HTERT RPE-1 (cell line): Measurements from ENCODE around the gene PKNOX2.

Experiments
- in situ Hi-C: fragments of 300-500 bp; cut with MboI; formaldehyde crosslinking; loops from 4 replicates; pipeline ENCODE4 v1.14.3; 2020; ENCODE audit warnings: low sequenced_read_pairs

The PKNOX2 gene

GRCh38 chr11:125463590-125464269 is 299.2 kb downstream of the PKNOX2 start:
- in situ Hi-C loops: no loop called here

DNA sequence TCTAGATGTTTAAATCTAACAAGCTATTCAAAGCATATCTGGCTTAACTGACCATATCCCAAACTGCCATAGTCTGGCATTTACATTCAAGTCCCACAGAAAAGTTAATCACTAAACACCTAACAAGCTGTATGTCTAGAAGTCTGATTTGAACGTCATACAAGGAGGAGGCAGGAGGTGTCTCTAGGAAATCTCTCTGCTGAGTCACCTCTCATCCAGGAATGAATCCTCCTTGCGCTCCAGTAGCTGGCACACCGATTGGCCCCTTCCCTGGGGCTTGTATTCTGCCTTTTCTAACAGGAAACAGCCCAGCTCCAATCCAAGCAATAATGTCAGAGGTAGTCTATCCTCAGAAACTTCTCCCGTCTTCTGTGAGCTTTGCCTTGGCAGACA is 299.7 kb downstream of the PKNOX2 start:
- in situ Hi-C loops: no loop called here

- in situ Hi-C loops: no loop called here
Measured at GRCh38 chr11:125464666-125465065, 300.1 kb downstream of the PKNOX2 start.

DNA sequence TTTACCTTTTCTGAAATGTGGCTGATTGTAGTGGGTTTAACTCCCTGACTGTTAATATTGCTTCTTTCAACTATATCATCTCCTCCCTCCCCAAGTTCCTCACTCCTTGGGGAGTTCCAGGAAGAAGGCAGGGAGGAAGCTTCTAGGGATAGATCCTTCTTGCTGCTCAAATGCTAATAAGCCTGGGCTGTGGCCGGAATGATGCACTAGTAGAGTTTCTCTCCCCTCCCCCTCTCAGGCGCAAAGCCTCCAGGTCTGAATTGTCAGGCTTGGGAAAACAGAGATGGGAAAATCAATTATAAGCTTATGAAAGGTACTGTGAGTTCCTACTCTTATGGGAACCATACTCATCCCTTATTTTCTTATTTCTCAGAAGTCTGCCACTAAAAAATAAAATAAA is 300.7 kb downstream of the PKNOX2 start:
- in situ Hi-C loops: no loop called here

- in situ Hi-C loops: no loop called here
Measured at GRCh38 chr11:125465701-125466100, 301.1 kb downstream of the PKNOX2 start.

DNA sequence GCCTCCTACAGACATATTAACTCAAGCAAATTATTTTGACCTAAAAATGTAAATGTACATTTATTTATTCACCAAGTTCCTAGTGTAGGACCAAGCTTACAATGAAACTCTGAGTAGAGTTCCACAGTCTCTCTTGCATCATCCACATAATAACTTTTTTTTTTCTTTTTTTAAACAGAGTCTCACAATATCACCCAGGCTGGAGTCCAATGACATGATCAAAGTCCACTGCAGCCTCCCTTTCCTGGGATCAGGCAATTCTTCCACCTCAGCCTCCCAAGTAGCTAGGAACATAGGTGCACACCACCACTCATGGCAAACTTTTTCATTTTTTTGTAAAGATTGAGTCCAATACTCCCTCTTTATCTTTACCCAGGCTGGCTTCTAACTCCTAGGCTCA is 303.5 kb downstream of the PKNOX2 start:
- in situ Hi-C loops: no loop called here

- in situ Hi-C loops: no loop called here
Measured at GRCh38 chr11:125468852-125469251, 304.3 kb downstream of the PKNOX2 start.

DNA sequence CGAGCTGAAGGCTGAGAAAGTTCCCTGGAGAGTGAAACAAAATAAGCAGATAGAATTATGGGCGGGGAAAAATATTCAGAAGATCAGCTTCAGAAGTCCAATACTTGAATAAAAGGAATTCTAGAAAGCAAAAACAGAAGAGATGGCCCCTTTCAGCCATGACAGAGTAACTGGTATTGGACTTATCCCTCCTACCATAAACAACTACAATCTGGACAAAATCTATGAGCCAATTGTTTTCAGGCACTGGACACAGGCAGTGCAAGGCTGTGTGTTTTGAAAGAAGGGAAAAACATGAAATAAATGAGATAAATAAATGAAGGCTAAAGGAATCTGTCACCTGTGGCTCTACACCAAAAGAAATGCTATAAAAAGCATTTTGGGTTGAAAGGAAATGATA is 305.8 kb downstream of the PKNOX2 start:
- in situ Hi-C loops: no loop called here

DNA sequence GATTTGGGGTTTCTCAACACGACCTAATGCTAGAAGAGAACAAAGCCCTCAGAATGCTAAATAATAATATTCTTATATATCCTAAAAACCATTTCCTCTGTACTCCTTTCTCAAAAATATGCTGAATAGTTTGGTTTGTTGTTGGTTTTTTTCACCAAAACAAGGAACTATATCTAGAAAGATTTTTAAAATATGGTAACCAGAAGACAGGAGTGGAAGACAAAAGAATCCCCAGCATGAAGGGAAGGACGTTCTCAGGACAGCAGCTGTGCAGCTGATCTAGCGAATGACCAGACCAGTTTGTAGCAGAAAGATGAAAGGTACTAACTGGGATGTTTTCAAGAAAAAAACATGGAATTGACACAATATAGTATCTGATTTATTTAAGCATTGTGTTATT is 312.2 kb downstream of the PKNOX2 start:
- in situ Hi-C loops: no loop called here

DNA sequence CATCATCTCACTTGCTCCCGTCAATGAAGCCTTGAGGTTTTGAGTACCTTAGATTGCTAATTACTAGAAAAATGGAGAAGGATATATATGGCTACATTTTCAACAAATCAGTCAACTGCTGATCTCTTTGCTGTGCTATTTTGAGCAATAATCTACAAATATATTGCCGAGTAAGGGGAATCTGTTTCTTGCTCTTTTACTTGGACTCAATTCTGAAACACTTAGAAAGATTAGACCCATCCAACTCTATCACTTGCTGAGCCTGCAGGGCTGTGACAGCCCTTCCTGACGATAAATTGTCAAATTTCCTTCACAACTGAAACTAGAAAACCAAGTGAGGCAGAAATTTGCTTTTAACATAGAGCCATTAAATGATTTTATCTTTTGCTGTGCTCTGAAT is 314.6 kb downstream of the PKNOX2 start:
- in situ Hi-C loops: no loop called here

DNA sequence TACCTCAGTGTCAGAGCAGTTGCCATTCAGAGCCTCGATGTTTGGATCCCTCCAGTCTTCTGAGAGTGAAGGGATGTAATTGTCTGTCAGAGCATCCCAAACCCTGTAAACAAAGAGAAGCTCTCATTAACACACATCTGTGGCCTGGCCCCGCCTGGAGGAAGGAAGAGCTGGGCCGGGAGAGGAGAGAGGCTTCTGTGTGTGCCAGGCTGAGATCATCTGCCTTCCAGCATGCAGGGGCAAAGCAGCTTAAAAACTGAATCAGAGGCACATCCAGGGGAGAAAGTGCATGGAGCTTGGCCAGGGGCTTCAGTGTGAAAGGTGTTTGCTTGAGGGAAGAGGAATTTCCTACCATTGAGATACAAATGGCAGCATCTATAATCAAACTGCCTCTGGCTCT is 317.0 kb downstream of the PKNOX2 start:
- in situ Hi-C loops: no loop called here
